Measurements from ENCODE around the gene ZNF264. TPM values are rescaled to one million over a fixed set of nuclear protein-coding genes. Genes with fewer than 3 reads are reported as not detected.

Gene ZNF264
- total RNA-seq: 10 to 100 TPM; 13.3 to 30.1 (median 20.3) TPM
- 1 to 10 TPM; 3.4 to 4.9 TPM for polyA plus RNA-seq
- long read RNA-seq, donor 1, partial matches to known transcripts: 0 of 2 reads
- long read RNA-seq, donor 1, other reads (novel, unspliced or antisense): 1 of 2 reads
- long read RNA-seq, donor 2, partial matches to known transcripts: 0 of 2 reads
- long read RNA-seq, donor 2, other reads (novel, unspliced or antisense): 2 of 2 reads
- long read RNA-seq, donor 3: 0 reads

- peak within 1 kb of the TSS; percentile 64 to 96 (median 89) for H3K27ac ChIP-seq
- peak within 1 kb of the TSS; percentile 83 to 100 (median 98) for H3K4me3 ChIP-seq
- H3K4me1 ChIP-seq: peaks cover 0 to 29% (median 19%) of the 10 kb centered on the region in 12 donors
- H3K27me3 ChIP-seq: no peaks in the 10 kb centered on the region
- intact Hi-C loops (cut with DNase I): loop anchor here in 2 of 10 donors (2.0 to 5.0 kb wide), 2 partner anchors 19 to 51 kb away; partner anchors contain the start of gene ZNF805 (in 1 of the 2)
- DNase-seq: peak; percentile 93 to 97 (median 95)
- no peaks in the 10 kb centered on the region for H3K9me3 ChIP-seq
- peak in 4 of 12 donors; percentile 6 to 16 (median 14) for TF ChIP-seq CTCF (IDR thresholded peaks at IDR 0.05)
- peak in 1 of 2 donors; percentile 55 for TF ChIP-seq POLR2A (IDR thresholded peaks at IDR 0.05)
- peak; percentile 98 to 99 (median 98) for ATAC-seq
- peaks cover 0 to 38% (median 31%) of the 10 kb centered on the region in 9 donors for H3K36me3 ChIP-seq
- WGBS, 4 donors: 0 to 2% (median 1%) methylated on average over 49 to 81 of the region's 81 CpGs
Measured at GRCh38 chr19:57191141-57192076, at the start of gene ZNF264. ZNF264 (plus strand) TSS chr19:57191500; CDS start chr19:57191914, 414 bp downstream.

- Histone ChIP-seq H3K36me3 (no peaks in the 10 kb centered on the region), H3K27me3 (peaks cover 0 to 3% (median 0%) of the 10 kb centered on the region in 9 donors), H3K4me1 (no peaks in the 10 kb centered on the region), H3K9me3 (peaks cover 0 to 12% (median 0%) of the 10 kb centered on the region in 12 donors), H3K4me3 (no peak overlapping the region), H3K27ac (no peak overlapping the region)
- no peak for DNase-seq
- 90 to 92% (median 91%) methylated on average over 4 of the region's 4 CpGs for WGBS, 4 donors
- no peak for ATAC-seq
- TF ChIP-seq POLR2A (IDR thresholded peaks at IDR 0.05) (no peak), CTCF (IDR thresholded peaks at IDR 0.05) (no peak)
- intact Hi-C loops (cut with DNase I): no loop called here
Measured at GRCh38 chr19:57141699-57142098, 49.6 kb upstream of the ZNF264 start.

- Histone ChIP-seq H3K4me1 (no peaks in the 10 kb centered on the region), H3K27me3 (peaks cover 0 to 3% (median 0%) of the 10 kb centered on the region in 9 donors), H3K27ac (no peak overlapping the region), H3K4me3 (no peak overlapping the region), H3K9me3 (no peaks in the 10 kb centered on the region), H3K36me3 (no peaks in the 10 kb centered on the region)
- TF ChIP-seq CTCF (IDR thresholded peaks at IDR 0.05) (no peak), POLR2A (IDR thresholded peaks at IDR 0.05) (no peak)
- no peak for ATAC-seq
- intact Hi-C loops (cut with DNase I): no loop called here
- DNase-seq: no peak
- WGBS, 4 donors: 77 to 80% (median 79%) methylated on average over 5 of the region's 5 CpGs
Measured at GRCh38 chr19:57152921-57153320, 38.4 kb upstream of the ZNF264 start.

Measured in heart left ventricle (tissue), 16 donors.